ENCODE measurements around the gene ARHGEF7.
A peak's percentile ranks its signal among the peaks of the same experiment; 100 is the strongest.

ARHGEF7 gene

GRCh38 chr13:111269508-111269907 is 154.4 kb downstream of the ARHGEF7 start:
- H3K4ac ChIP-seq (ENCODE audit: low read depth, low read length), result no peak overlapping the region
- no peak for DNase-seq

GRCh38 chr13:111270126-111270525 is 155.0 kb downstream of the ARHGEF7 start:
- no CpG with 5 or more reads among the region's 5 CpGs for WGBS (ENCODE audit: extremely low coverage, insufficient coverage, insufficient read length)
- H2BK5ac ChIP-seq (ENCODE audit: low read depth, low read length, poor library complexity), result no peak overlapping the region
- no peak for DNase-seq

More at GRCh38 chr13:111269508-111269907, 154.4 kb downstream of the ARHGEF7 start:
- H3K18ac ChIP-seq (ENCODE audit: low read length), result no peak overlapping the region
- H4K8ac ChIP-seq (ENCODE audit: low read depth, low read length), result no peak overlapping the region
- no peak overlapping the region for H3K14ac ChIP-seq (ENCODE audit: low read length)
- H4K91ac ChIP-seq (ENCODE audit: low read depth, low read length), result no peak overlapping the region
- H3K4me2 ChIP-seq (ENCODE audit: low read length), result no peak overlapping the region
- peaks cover 29 to 39% of the 10 kb centered on the region in 2 experiments for H3K36me3 ChIP-seq (ENCODE audit: control insufficient read depth in 1 of 2, insufficient read depth in 2 of 2, low read length in 2 of 2)
- no peak overlapping the region for H2BK12ac ChIP-seq (ENCODE audit: low read length)
- H2AK5ac ChIP-seq (ENCODE audit: low read length), result no peak overlapping the region
- no peaks in the 10 kb centered on the region for H3K27me3 ChIP-seq (ENCODE audit: insufficient read depth, low read length)
- no peak overlapping the region for H3K4me3 ChIP-seq (ENCODE audit: low read depth, low read length)
- H3K9me3 ChIP-seq (ENCODE audit: insufficient read depth, low read depth, low read length), result peaks cover 2% of the 10 kb centered on the region
- H3K23ac ChIP-seq (ENCODE audit: low read length), result no peak overlapping the region
- H2AFZ ChIP-seq (ENCODE audit: insufficient read depth, low read length, poor library complexity), result no peak overlapping the region
- H3K4me1 ChIP-seq (ENCODE audit: control insufficient read depth in 1 of 2, insufficient read depth in 2 of 2, low read length in 2 of 2), result no peaks in the 10 kb centered on the region
- no peak overlapping the region for H4K12ac ChIP-seq (ENCODE audit: low read depth, low read length)
- no peak overlapping the region for H2BK5ac ChIP-seq (ENCODE audit: low read depth, low read length, poor library complexity)
- no peak overlapping the region for H3K9ac ChIP-seq (ENCODE audit: low read length)
- H2BK120ac ChIP-seq (ENCODE audit: insufficient read depth, low read length, poor library complexity), result no peak overlapping the region
- no peaks in the 10 kb centered on the region for H3K79me2 ChIP-seq (ENCODE audit: control insufficient read depth, insufficient read depth, low read length, poor library complexity)
- no CpG with 5 or more reads among the region's 10 CpGs for WGBS (ENCODE audit: extremely low coverage, insufficient coverage, insufficient read length)
- H3K27ac ChIP-seq (ENCODE audit: low read depth, low read length), result no peak overlapping the region
- no peaks in the 10 kb centered on the region for H3K79me1 ChIP-seq (ENCODE audit: low read length)

GRCh38 chr13:111270765-111271698 is 155.9 kb downstream of the ARHGEF7 start:
- H3K4ac ChIP-seq (ENCODE audit: low read depth, low read length), result no peak overlapping the region
- no peak for DNase-seq
- no peak overlapping the region for H4K12ac ChIP-seq (ENCODE audit: low read depth, low read length)
- H3K4me1 ChIP-seq (ENCODE audit: control insufficient read depth in 1 of 2, insufficient read depth in 2 of 2, low read length in 2 of 2), result no peaks in the 10 kb centered on the region
- peaks cover 31 to 41% of the 10 kb centered on the region in 2 experiments for H3K36me3 ChIP-seq (ENCODE audit: control insufficient read depth in 1 of 2, insufficient read depth in 2 of 2, low read length in 2 of 2)
- H4K8ac ChIP-seq (ENCODE audit: low read depth, low read length), result no peak overlapping the region
- H3K14ac ChIP-seq (ENCODE audit: low read length), result no peak overlapping the region
- no peak overlapping the region for H2BK12ac ChIP-seq (ENCODE audit: low read length)
- no peak overlapping the region for H4K91ac ChIP-seq (ENCODE audit: low read depth, low read length)
- no peak overlapping the region for H3K4me3 ChIP-seq (ENCODE audit: low read depth, low read length)
- no peak overlapping the region for H3K23ac ChIP-seq (ENCODE audit: low read length)
- H3K4me2 ChIP-seq (ENCODE audit: low read length), result no peak overlapping the region
- H3K9ac ChIP-seq (ENCODE audit: low read length), result no peak overlapping the region
- no peak overlapping the region for H2BK120ac ChIP-seq (ENCODE audit: insufficient read depth, low read length, poor library complexity)
- H3K79me2 ChIP-seq (ENCODE audit: control insufficient read depth, insufficient read depth, low read length, poor library complexity), result no peaks in the 10 kb centered on the region
- no peaks in the 10 kb centered on the region for H3K79me1 ChIP-seq (ENCODE audit: low read length)
- no peak overlapping the region for H2AK5ac ChIP-seq (ENCODE audit: low read length)
- no peak overlapping the region for H3K27ac ChIP-seq (ENCODE audit: low read depth, low read length)
- no peak overlapping the region for H2AFZ ChIP-seq (ENCODE audit: insufficient read depth, low read length, poor library complexity)
- no peak overlapping the region for H2BK5ac ChIP-seq (ENCODE audit: low read depth, low read length, poor library complexity)
- H3K27me3 ChIP-seq (ENCODE audit: insufficient read depth, low read length), result no peaks in the 10 kb centered on the region
- peaks cover 2% of the 10 kb centered on the region for H3K9me3 ChIP-seq (ENCODE audit: insufficient read depth, low read depth, low read length)
- H3K18ac ChIP-seq (ENCODE audit: low read length), result no peak overlapping the region
- no CpG with 5 or more reads among the region's 20 CpGs for WGBS (ENCODE audit: extremely low coverage, insufficient coverage, insufficient read length)

More at GRCh38 chr13:111270126-111270525, 155.0 kb downstream of the ARHGEF7 start:
- H2AFZ ChIP-seq (ENCODE audit: insufficient read depth, low read length, poor library complexity), result no peak overlapping the region
- H3K4ac ChIP-seq (ENCODE audit: low read depth, low read length), result no peak overlapping the region
- H4K91ac ChIP-seq (ENCODE audit: low read depth, low read length), result no peak overlapping the region
- no peaks in the 10 kb centered on the region for H3K4me1 ChIP-seq (ENCODE audit: control insufficient read depth in 1 of 2, insufficient read depth in 2 of 2, low read length in 2 of 2)
- no peak overlapping the region for H3K14ac ChIP-seq (ENCODE audit: low read length)
- no peak overlapping the region for H2AK5ac ChIP-seq (ENCODE audit: low read length)
- no peak overlapping the region for H2BK120ac ChIP-seq (ENCODE audit: insufficient read depth, low read length, poor library complexity)
- H3K79me2 ChIP-seq (ENCODE audit: control insufficient read depth, insufficient read depth, low read length, poor library complexity), result no peaks in the 10 kb centered on the region
- H3K79me1 ChIP-seq (ENCODE audit: low read length), result no peaks in the 10 kb centered on the region
- H2BK12ac ChIP-seq (ENCODE audit: low read length), result no peak overlapping the region
- H3K18ac ChIP-seq (ENCODE audit: low read length), result no peak overlapping the region
- no peaks in the 10 kb centered on the region for H3K27me3 ChIP-seq (ENCODE audit: insufficient read depth, low read length)
- H3K4me2 ChIP-seq (ENCODE audit: low read length), result no peak overlapping the region
- H4K8ac ChIP-seq (ENCODE audit: low read depth, low read length), result no peak overlapping the region
- H3K4me3 ChIP-seq (ENCODE audit: low read depth, low read length), result no peak overlapping the region
- H3K27ac ChIP-seq (ENCODE audit: low read depth, low read length), result no peak overlapping the region
- no peak overlapping the region for H3K23ac ChIP-seq (ENCODE audit: low read length)
- H3K9me3 ChIP-seq (ENCODE audit: insufficient read depth, low read depth, low read length), result peaks cover 2% of the 10 kb centered on the region
- no peak overlapping the region for H3K9ac ChIP-seq (ENCODE audit: low read length)
- no peak overlapping the region for H4K12ac ChIP-seq (ENCODE audit: low read depth, low read length)
- H3K36me3 ChIP-seq (ENCODE audit: control insufficient read depth in 1 of 2, insufficient read depth in 2 of 2, low read length in 2 of 2), result peaks cover 29 to 39% of the 10 kb centered on the region in 2 experiments

GRCh38 chr13:111272117-111272516 is 157.0 kb downstream of the ARHGEF7 start:
- no peak overlapping the region for H2BK5ac ChIP-seq (ENCODE audit: low read depth, low read length, poor library complexity)

More at GRCh38 chr13:111272117-111272516, 157.0 kb downstream of the ARHGEF7 start:
- H3K23ac ChIP-seq (ENCODE audit: low read length), result no peak overlapping the region
- H2BK12ac ChIP-seq (ENCODE audit: low read length), result no peak overlapping the region
- H3K4me2 ChIP-seq (ENCODE audit: low read length), result no peak overlapping the region
- no peak overlapping the region for H4K8ac ChIP-seq (ENCODE audit: low read depth, low read length)
- no CpG with 5 or more reads among the region's 7 CpGs for WGBS (ENCODE audit: extremely low coverage, insufficient coverage, insufficient read length)
- H4K91ac ChIP-seq (ENCODE audit: low read depth, low read length), result no peak overlapping the region
- no peak overlapping the region for H3K4me3 ChIP-seq (ENCODE audit: low read depth, low read length)
- H2BK120ac ChIP-seq (ENCODE audit: insufficient read depth, low read length, poor library complexity), result no peak overlapping the region
- no peak overlapping the region for H2AK5ac ChIP-seq (ENCODE audit: low read length)
- no peak overlapping the region for H3K27ac ChIP-seq (ENCODE audit: low read depth, low read length)
- peak overlapping the region; percentile 11 for H3K9ac ChIP-seq (ENCODE audit: low read length)
- H4K12ac ChIP-seq (ENCODE audit: low read depth, low read length), result no peak overlapping the region
- DNase-seq, result no peak
- H3K14ac ChIP-seq (ENCODE audit: low read length), result no peak overlapping the region
- H3K4me1 ChIP-seq (ENCODE audit: control insufficient read depth in 1 of 2, insufficient read depth in 2 of 2, low read length in 2 of 2), result no peaks in the 10 kb centered on the region
- peaks cover 29 to 41% of the 10 kb centered on the region in 2 experiments for H3K36me3 ChIP-seq (ENCODE audit: control insufficient read depth in 1 of 2, insufficient read depth in 2 of 2, low read length in 2 of 2)
- H3K9me3 ChIP-seq (ENCODE audit: insufficient read depth, low read depth, low read length), result peaks cover 2% of the 10 kb centered on the region
- H3K79me2 ChIP-seq (ENCODE audit: control insufficient read depth, insufficient read depth, low read length, poor library complexity), result no peaks in the 10 kb centered on the region
- no peaks in the 10 kb centered on the region for H3K79me1 ChIP-seq (ENCODE audit: low read length)
- no peak overlapping the region for H3K18ac ChIP-seq (ENCODE audit: low read length)
- no peak overlapping the region for H2AFZ ChIP-seq (ENCODE audit: insufficient read depth, low read length, poor library complexity)
- H3K4ac ChIP-seq (ENCODE audit: low read depth, low read length), result no peak overlapping the region
- H3K27me3 ChIP-seq (ENCODE audit: insufficient read depth, low read length), result no peaks in the 10 kb centered on the region

Measured in trophoblast cell (in vitro differentiated cells and primary cell).